CD4-positive, alpha-beta T cell (primary cell): ENCODE results near the gene WDR72. TPM values are rescaled to one million over a fixed set of nuclear protein-coding genes. Genes with fewer than 3 reads are reported as not detected.

Experiments used
- ATAC-seq: fragments of 200-7000 bp; cut with Tn5 transposase; one replicate; pipeline ENCODE4 v1.10.0; 2022; ENCODE audit warnings: mild to moderate bottlenecking; ENCODE audit not compliant: poor library complexity
- CTCF ChIA-PET: fragments of 350-600 bp; sonication (Branson Sonifier 250); formaldehyde crosslinking; loops from one replicate; lab custom pipeline; 2021; ENCODE audit warnings: antibody characterized with exemption, inconsistent platforms; lab: Charles Lee
- POLR2A ChIA-PET: fragments of 350-600 bp; sonication (Branson Sonifier 250); formaldehyde crosslinking; loops from one replicate; lab custom pipeline; 2021; ENCODE audit warnings: antibody characterized with exemption, inconsistent platforms; lab: Charles Lee
- DNase-seq, 14 experiments: peaks; one replicate each; pipeline ENCODE4 v3.0.0-alpha.2; 2013 to 2020; ENCODE audit warnings: mixed read lengths in 2 of 14
- H3K27ac ChIP-seq, 2 donors: one replicate each; pipeline versions ENCODE4 v1.5.1 to v1.7.0; 2013; ENCODE audit warnings: low read length in 2 of 2, low read depth in 1 of 2, mild to moderate bottlenecking in 1 of 2
- H3K27me3 ChIP-seq, 2 experiments: 1 replicate in 1 of 2; 2 replicates in 1 of 2; pipeline versions ENCODE4 v1.6.1 to v1.7.0; 2013; ENCODE audit warnings: low read length in 2 of 2, control low read depth in 1 of 2, mild to moderate bottlenecking in 1 of 2, moderate library complexity in 1 of 2; ENCODE audit not compliant: insufficient read depth in 2 of 2, control insufficient read depth in 1 of 2
- H3K36me3 ChIP-seq: one replicate; pipeline ENCODE4 v1.6.1; 2013; ENCODE audit warnings: low read length, control low read depth; ENCODE audit not compliant: insufficient read depth
- H3K4me1 ChIP-seq: one replicate; pipeline ENCODE4 v1.6.1; 2013; ENCODE audit warnings: low read length, control low read depth; ENCODE audit not compliant: insufficient read depth
- H3K4me3 ChIP-seq: one replicate; pipeline ENCODE4 v1.5.1; 2013; ENCODE audit warnings: mild to moderate bottlenecking, low read length, moderate library complexity
- H3K9me3 ChIP-seq, 2 experiments: 1 replicate in 1 of 2; 2 replicates in 1 of 2; pipeline versions ENCODE4 v1.6.1 to v1.7.0; 2013; ENCODE audit warnings: low read length in 2 of 2, mild to moderate bottlenecking in 2 of 2, control low read depth in 1 of 2, moderate library complexity in 1 of 2; ENCODE audit not compliant: control insufficient read depth in 1 of 2, insufficient read depth in 1 of 2
- H3K27ac Mint-ChIP-seq: one replicate; pipeline ENCODE4 v1.8.0; 2020; ENCODE audit warnings: mixed read lengths
- H3K27me3 Mint-ChIP-seq: one replicate; pipeline ENCODE4 v1.8.0; 2021; ENCODE audit warnings: mixed read lengths
- H3K36me3 Mint-ChIP-seq: one replicate; pipeline ENCODE4 v1.8.0; 2021; ENCODE audit warnings: low read depth, mixed read lengths
- H3K4me1 Mint-ChIP-seq: one replicate; pipeline ENCODE4 v1.8.0; 2021; ENCODE audit warnings: low read depth, mixed read lengths
- H3K4me3 Mint-ChIP-seq: one replicate; pipeline ENCODE4 v1.8.0; 2020; ENCODE audit warnings: mild to moderate bottlenecking, mixed read lengths
- H3K9me3 Mint-ChIP-seq: one replicate; pipeline ENCODE4 v1.8.0; 2020; ENCODE audit warnings: mixed read lengths
- CTCF ChIP-seq: fragments of 200-600 bp; IDR thresholded peaks from one replicate; pipeline ENCODE4 v1.8.0; 2022; ENCODE audit warnings: antibody characterized with exemption, mild to moderate bottlenecking
- intact Hi-C, 2 experiments: fragments of 100-400 bp; cut with DNase I in 1 of 2; cut with micrococcal nuclease in 1 of 2; formaldehyde crosslinking; loops; one replicate each; pipeline versions ENCODE4 v1.15.1 to v1.9.0; 2023 to 2025; cut with DNase I, micrococcal nuclease
- total RNA-seq, 174 experiments: library from RNA in 2 of 174; stranded (reverse) in 2 of 174; gene quantifications; one replicate each; pipeline ENCODE4 v1.2.3 and lab custom pipeline; 2021 to 2026

Gene WDR72
- total RNA-seq, 2 experiments from 2014 or later, result not detected

- no peak for TF ChIP-seq CTCF
- Histone ChIP-seq H3K27ac (no peak overlapping the region), H3K4me3 (no peak overlapping the region), H3K36me3 (no peaks in the 10 kb centered on the region), H3K9me3 (no peaks in the 10 kb centered on the region), H3K4me1 (no peaks in the 10 kb centered on the region), H3K27me3 (no peaks in the 10 kb centered on the region)
- H3K27ac Mint-ChIP-seq, result no peak overlapping the region
- no peaks in the 10 kb centered on the region for H3K36me3 Mint-ChIP-seq
- ATAC-seq (no peak), DNase-seq (no peak)
- no peaks in the 10 kb centered on the region for H3K9me3 Mint-ChIP-seq
- POLR2A ChIA-PET, result no interaction called here
- intact Hi-C loops, result no loop called here
- H3K27me3 Mint-ChIP-seq, result no peaks in the 10 kb centered on the region
- no peaks in the 10 kb centered on the region for H3K4me1 Mint-ChIP-seq
- H3K4me3 Mint-ChIP-seq, result no peak overlapping the region
- CTCF ChIA-PET, result no interaction called here
These were observed 236.5 kb downstream of the WDR72 start for GRCh38 chr15:53522991-53523390.

- intact Hi-C loops, result no loop called here
- no peaks in the 10 kb centered on the region for H3K9me3 Mint-ChIP-seq
- no peaks in the 10 kb centered on the region for H3K27me3 ChIP-seq
These were observed 238.5 kb downstream of the WDR72 start for GRCh38 chr15:53520996-53521395.

DNA sequence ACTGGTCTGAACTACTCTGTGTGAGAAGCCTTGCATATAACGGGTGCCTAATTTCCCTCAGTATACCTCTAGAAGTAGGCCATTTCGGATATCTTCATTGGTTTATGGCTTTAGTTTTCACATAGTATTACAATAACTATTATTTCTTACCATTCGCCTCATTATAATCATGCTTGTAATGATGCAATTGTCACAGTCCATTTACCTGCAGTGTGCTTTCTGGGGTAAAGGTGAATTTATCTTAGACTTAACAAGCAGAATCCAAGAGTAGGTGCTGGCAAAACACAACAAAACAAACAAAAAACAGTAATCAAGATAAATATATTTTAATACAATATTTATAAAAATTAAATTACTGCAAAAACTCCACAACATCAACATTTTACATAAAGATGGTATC, 246.0 kb downstream of the WDR72 start:
- Mint-ChIP-seq H3K4me1 (no peaks in the 10 kb centered on the region), H3K36me3 (no peaks in the 10 kb centered on the region), H3K4me3 (no peak overlapping the region), H3K27me3 (no peaks in the 10 kb centered on the region), H3K9me3 (no peaks in the 10 kb centered on the region), H3K27ac (no peak overlapping the region)
- intact Hi-C loops, result no loop called here
- no peak overlapping the region for H3K4me3 ChIP-seq
- H3K36me3 ChIP-seq, result no peaks in the 10 kb centered on the region
- DNase-seq (no peak), ATAC-seq (no peak)
- TF ChIP-seq CTCF, result no peak
- no peak overlapping the region for H3K27ac ChIP-seq
- CTCF ChIA-PET, result no interaction called here
- H3K4me1 ChIP-seq, result no peaks in the 10 kb centered on the region
- H3K27me3 ChIP-seq, result no peaks in the 10 kb centered on the region
- POLR2A ChIA-PET, result no interaction called here
- no peaks in the 10 kb centered on the region for H3K9me3 ChIP-seq

More at GRCh38 chr15:53520996-53521395, 238.5 kb downstream of the WDR72 start:
- CTCF ChIA-PET, result no interaction called here
- Histone ChIP-seq H3K27ac (no peak overlapping the region), H3K4me3 (no peak overlapping the region), H3K36me3 (no peaks in the 10 kb centered on the region), H3K9me3 (no peaks in the 10 kb centered on the region), H3K4me1 (no peaks in the 10 kb centered on the region)
- Mint-ChIP-seq H3K27me3 (no peaks in the 10 kb centered on the region), H3K36me3 (no peaks in the 10 kb centered on the region), H3K27ac (no peak overlapping the region), H3K4me3 (no peak overlapping the region), H3K4me1 (no peaks in the 10 kb centered on the region)
- ATAC-seq (no peak), DNase-seq (no peak)
- POLR2A ChIA-PET, result no interaction called here
- TF ChIP-seq CTCF, result no peak
